Left ventricle myocardium inferior (tissue), 1 donor: ENCODE results near the gene FRMD1. TPM values are rescaled to one million over a fixed set of nuclear protein-coding genes. Genes with fewer than 3 reads are reported as not detected.
A peak's percentile ranks its signal among the peaks of the same experiment; 100 is the strongest.

Source experiments
- DNase-seq: peaks from one replicate; pipeline ENCODE4 v3.0.0-alpha.2; 2020
- H3K27ac ChIP-seq: fragments of 200-600 bp; replicated peaks from 2 replicates; pipeline ENCODE4 v1.8.0; 2021
- H3K27me3 ChIP-seq: fragments of 200-600 bp; 2 replicates; pipeline ENCODE4 v1.8.0; 2021; ENCODE audit warnings: low read depth
- H3K36me3 ChIP-seq: fragments of 200-600 bp; 2 replicates; pipeline ENCODE4 v1.8.0; 2021
- H3K4me1 ChIP-seq: fragments of 200-600 bp; 2 replicates; pipeline ENCODE4 v1.8.0; 2021
- H3K4me3 ChIP-seq: fragments of 200-600 bp; 2 replicates; pipeline ENCODE4 v1.8.0; 2021; ENCODE audit warnings: mild to moderate bottlenecking, moderate library complexity
- H3K9me3 ChIP-seq: fragments of 200-600 bp; replicated peaks from 2 replicates; pipeline ENCODE4 v1.8.0; 2021
- CTCF ChIP-seq: fragments of 200-600 bp; IDR thresholded peaks from 2 replicates; pipeline ENCODE4 v1.8.0; 2021; ENCODE audit warnings: antibody characterized with exemption, mild to moderate bottlenecking, borderline replicate concordance
- intact Hi-C: fragments of 100-400 bp; cut with micrococcal nuclease; formaldehyde crosslinking; loops from one replicate; pipeline ENCODE4 v1.11.0; 2022
- total RNA-seq: library from RNA; stranded (reverse); fragmentation: NEBNext Ultra II Directional; extraction: Animal tissue kit (Norgen Biotek cat#: 25700); gene quantifications from one replicate; pipeline ENCODE4 v1.2.1, GENCODE V29; 2021
- donor health status: DM: no; HTN: yes; CAD: no; lungs with severe emphysema.

Gene FRMD1
- total RNA-seq, 1 donor from 2014 or later: 0.16 TPM

- Histone ChIP-seq H3K4me1 (peaks cover 39% of the 10 kb centered on the region), H3K4me3 (no peak overlapping the region), H3K27ac (peak overlapping the region; percentile 88), H3K36me3 (no peaks in the 10 kb centered on the region), H3K27me3 (no peaks in the 10 kb centered on the region), H3K9me3 (no peaks in the 10 kb centered on the region)
- no peak for TF ChIP-seq CTCF
- no peak for DNase-seq
- intact Hi-C loops: no loop called here
These were observed 25.0 kb downstream of the FRMD1 start for GRCh38 chr6:168053957-168054471.

GRCh38 chr6:168053086-168053956, 25.7 kb downstream of the FRMD1 start:
- TF ChIP-seq CTCF: no peak
- Histone ChIP-seq H3K4me1 (peaks cover 39% of the 10 kb centered on the region), H3K27me3 (no peaks in the 10 kb centered on the region), H3K36me3 (no peaks in the 10 kb centered on the region), H3K27ac (peak overlapping the region; percentile 88), H3K4me3 (no peak overlapping the region), H3K9me3 (no peaks in the 10 kb centered on the region)
- DNase-seq: no peak
- intact Hi-C loops: no loop called here

- DNase-seq: no peak
- H3K9me3 ChIP-seq: no peaks in the 10 kb centered on the region
- peaks cover 39% of the 10 kb centered on the region for H3K4me1 ChIP-seq
- no peak for TF ChIP-seq CTCF
- intact Hi-C loops: no loop called here
- no peaks in the 10 kb centered on the region for H3K27me3 ChIP-seq
- no peak overlapping the region for H3K27ac ChIP-seq
- no peaks in the 10 kb centered on the region for H3K36me3 ChIP-seq
- no peak overlapping the region for H3K4me3 ChIP-seq
These were observed 26.6 kb downstream of the FRMD1 start for GRCh38 chr6:168052291-168052891.

- Histone ChIP-seq H3K27me3 (no peaks in the 10 kb centered on the region), H3K4me1 (peaks cover 37% of the 10 kb centered on the region), H3K36me3 (no peaks in the 10 kb centered on the region), H3K4me3 (no peak overlapping the region), H3K9me3 (no peaks in the 10 kb centered on the region), H3K27ac (no peak overlapping the region)
- no peak for TF ChIP-seq CTCF
- no peak for DNase-seq
- intact Hi-C loops: no loop called here
These were observed 27.4 kb downstream of the FRMD1 start for GRCh38 chr6:168051648-168052047.

- peak; percentile 23 for TF ChIP-seq CTCF
- Histone ChIP-seq H3K27ac (peak overlapping the region; percentile 27), H3K4me3 (no peak overlapping the region), H3K27me3 (no peaks in the 10 kb centered on the region), H3K4me1 (peaks cover 37% of the 10 kb centered on the region), H3K36me3 (no peaks in the 10 kb centered on the region), H3K9me3 (no peaks in the 10 kb centered on the region)
- no peak for DNase-seq
- intact Hi-C loops: no loop called here
These were observed 28.0 kb downstream of the FRMD1 start for GRCh38 chr6:168050881-168051586.
